T-cell (primary cell): Measurements from ENCODE around the gene B3GAT1. TPM values are rescaled to one million over a fixed set of nuclear protein-coding genes. Genes with fewer than 3 reads are reported as not detected.

ENCODE experiments used
- ATAC-seq, 4 experiments: fragments of 200-7000 bp in 3 of 4; fragments of 150-1000 bp in 1 of 4; cut with Tn5 transposase; replicated peaks in 1 of 4; 1 replicate in 3 of 4; 2 replicates in 1 of 4; pipeline ENCODE4 v1.10.0; 2021; ENCODE audit warnings: moderate library complexity in 3 of 4, mild to moderate bottlenecking in 2 of 4, moderate number of reproducible peaks in 1 of 4
- CTCF ChIA-PET, 2 donors: fragments of 300-600 bp; sonication (Branson Sonifier 250); formaldehyde crosslinking; loops; one replicate each; lab custom pipeline; 2022; ENCODE audit warnings: antibody characterized with exemption in 2 of 2; lab: Charles Lee
- POLR2A ChIA-PET, 2 donors: fragments of 300-600 bp; sonication (Branson Sonifier 250); formaldehyde crosslinking; loops; one replicate each; lab custom pipeline; 2022; ENCODE audit warnings: antibody characterized with exemption in 2 of 2; lab: Charles Lee
- DNase-seq, 35 experiments: peaks; one replicate each; pipeline versions ENCODE4 v3.0.0 to v3.0.0-alpha.2; 2013 to 2023
- H3K27ac ChIP-seq: one replicate; pipeline ENCODE4 v1.5.1; 2013; ENCODE audit warnings: low read length
- H3K27me3 ChIP-seq, 2 experiments: replicated peaks in 1 of 2; 1 replicate in 1 of 2; 2 replicates in 1 of 2; pipeline versions ENCODE4 v1.6.1 to v1.7.0; 2013; ENCODE audit warnings: low read length in 1 of 2, mixed read lengths in 1 of 2; ENCODE audit not compliant: control insufficient read depth in 2 of 2, insufficient read depth in 2 of 2; ENCODE audit errors: extremely low read depth in 1 of 2
- H3K36me3 ChIP-seq, 2 donors: 1 replicate in 1 of 2; 2 replicates in 1 of 2; pipeline versions ENCODE4 v1.6.1 to v1.7.0; 2013; ENCODE audit warnings: low read length in 1 of 2; ENCODE audit not compliant: control insufficient read depth in 2 of 2, insufficient read depth in 1 of 2; ENCODE audit errors: extremely low read depth in 1 of 2
- H3K4me1 ChIP-seq, 2 experiments: 1 replicate in 1 of 2; 2 replicates in 1 of 2; pipeline versions ENCODE4 v1.6.1 to v1.7.0; 2013; ENCODE audit warnings: low read length in 2 of 2, mixed read lengths in 1 of 2; ENCODE audit not compliant: insufficient read depth in 2 of 2, control insufficient read depth in 1 of 2; ENCODE audit errors: extremely low read depth in 1 of 2
- H3K4me3 ChIP-seq, 2 donors: 1 replicate in 1 of 2; 2 replicates in 1 of 2; pipeline versions ENCODE4 v1.5.1 to v1.7.0; 2013; ENCODE audit warnings: mild to moderate bottlenecking in 2 of 2, low read length in 1 of 2, moderate library complexity in 1 of 2; ENCODE audit not compliant: control insufficient read depth in 1 of 2; ENCODE audit errors: extremely low read depth in 1 of 2
- H3K9me3 ChIP-seq: 2 replicates; pipeline ENCODE4 v1.7.0; 2013
- H3K27ac Mint-ChIP-seq, 2 donors: one replicate each; pipeline ENCODE4 v1.8.0; 2020 to 2021; ENCODE audit warnings: mild to moderate bottlenecking in 2 of 2, mixed read lengths in 2 of 2
- H3K27me3 Mint-ChIP-seq, 2 donors: one replicate each; pipeline ENCODE4 v1.8.0; 2021 to 2022; ENCODE audit warnings: mixed read lengths in 2 of 2
- H3K36me3 Mint-ChIP-seq: one replicate; pipeline ENCODE4 v1.8.0; 2021; ENCODE audit warnings: mixed read lengths
- H3K4me1 Mint-ChIP-seq, 3 donors: one replicate each; pipeline ENCODE4 v1.8.0; 2020 to 2022; ENCODE audit warnings: mixed read lengths in 3 of 3, mild to moderate bottlenecking in 1 of 3
- H3K4me3 Mint-ChIP-seq, 3 donors: one replicate each; pipeline ENCODE4 v1.8.0; 2020 to 2022; ENCODE audit warnings: mild to moderate bottlenecking in 3 of 3, mixed read lengths in 3 of 3, moderate library complexity in 3 of 3
- H3K9me3 Mint-ChIP-seq, 3 donors: one replicate each; pipeline ENCODE4 v1.8.0; 2020 to 2022; ENCODE audit warnings: mixed read lengths in 3 of 3
- WGBS: methylation state at CpG from one replicate; pipeline ENCODE4 v1.1.5; 2013; ENCODE audit warnings: missing lambda C conversion rate; ENCODE audit not compliant: insufficient coverage; 5-methylcytosine and 5-hydroxymethylcytosine counted together
- total RNA-seq, 35 experiments: library from RNA in 6 of 35; stranded (reverse) in 6 of 35; fragments of 120-200 nt in 1 of 35; gene quantifications; one replicate each; pipeline versions ENCODE4 v1.2.1 to v1.2.4 and lab custom pipeline; 2013 to 2026

Gene B3GAT1
- total RNA-seq, 5 donors from 2014 or later (not counting 1 experiment from before 2014, with no cell fraction given), result 0.38 to 6.1 (median 1.3) TPM

GRCh38 chr11:134339756-134340155 lies 72.3 kb downstream of the B3GAT1 start:
- DNase-seq (no peak), ATAC-seq (no peak)
- 81% methylated on average over 4 of the region's 4 CpGs for WGBS
- Histone ChIP-seq H3K9me3 (no peaks in the 10 kb centered on the region), H3K36me3 (no peaks in the 10 kb centered on the region), H3K27me3 (peaks cover 0 to 4% of the 10 kb centered on the region in 2 experiments), H3K4me1 (no peaks in the 10 kb centered on the region), H3K4me3 (no peak overlapping the region), H3K27ac (no peak overlapping the region)
- no peaks in the 10 kb centered on the region for H3K4me1 Mint-ChIP-seq
- ChIA-PET CTCF (no interaction called here), POLR2A (no interaction called here)
- H3K4me3 Mint-ChIP-seq, result no peak overlapping the region
- peaks cover 0 to under 1% of the 10 kb centered on the region in 2 donors for H3K27me3 Mint-ChIP-seq
- no peaks in the 10 kb centered on the region for H3K9me3 Mint-ChIP-seq
- H3K36me3 Mint-ChIP-seq, result no peaks in the 10 kb centered on the region
- H3K27ac Mint-ChIP-seq, result no peak overlapping the region

GRCh38 chr11:134338654-134339053 lies 73.4 kb downstream of the B3GAT1 start:
- WGBS, result 92% methylated on average over 7 of the region's 7 CpGs
- Mint-ChIP-seq H3K36me3 (no peaks in the 10 kb centered on the region), H3K27me3 (peaks cover 0 to 3% of the 10 kb centered on the region in 2 donors), H3K4me3 (no peak overlapping the region), H3K4me1 (no peaks in the 10 kb centered on the region), H3K27ac (no peak overlapping the region), H3K9me3 (no peaks in the 10 kb centered on the region)
- Histone ChIP-seq H3K27me3 (peaks cover 1 to 9% of the 10 kb centered on the region in 2 experiments), H3K9me3 (no peaks in the 10 kb centered on the region), H3K27ac (no peak overlapping the region), H3K4me1 (no peaks in the 10 kb centered on the region), H3K36me3 (no peaks in the 10 kb centered on the region), H3K4me3 (no peak overlapping the region)
- ATAC-seq (no peak), DNase-seq (no peak)
- ChIA-PET CTCF (no interaction called here), POLR2A (no interaction called here)

- Histone ChIP-seq H3K4me1 (no peaks in the 10 kb centered on the region), H3K4me3 (no peak overlapping the region), H3K27me3 (peaks cover 7 to 13% of the 10 kb centered on the region in 2 experiments), H3K27ac (no peak overlapping the region), H3K9me3 (no peaks in the 10 kb centered on the region), H3K36me3 (no peaks in the 10 kb centered on the region)
- Mint-ChIP-seq H3K4me3 (no peak overlapping the region), H3K4me1 (peaks cover 0 to 1% (median 1%) of the 10 kb centered on the region in 3 donors), H3K36me3 (no peaks in the 10 kb centered on the region), H3K9me3 (no peaks in the 10 kb centered on the region), H3K27ac (no peak overlapping the region), H3K27me3 (peaks cover 0 to 9% of the 10 kb centered on the region in 2 donors)
- no peak for ATAC-seq
- DNase-seq, result no peak
- CTCF ChIA-PET, result no interaction called here
- POLR2A ChIA-PET, result no interaction called here
- WGBS, result 93% methylated on average over 15 of the region's 15 CpGs
Measured at GRCh38 chr11:134338068-134338467, 74.0 kb downstream of the B3GAT1 start.

- DNase-seq, result no peak
- H3K27ac Mint-ChIP-seq, result no peak overlapping the region
- 88% methylated on average over 4 of the region's 4 CpGs for WGBS
- CTCF ChIA-PET, result no interaction called here
- H3K36me3 Mint-ChIP-seq, result no peaks in the 10 kb centered on the region
- peaks cover 0 to 9% of the 10 kb centered on the region in 2 experiments for H3K4me1 ChIP-seq
- H3K9me3 ChIP-seq, result no peaks in the 10 kb centered on the region
- H3K4me1 Mint-ChIP-seq, result peaks cover 2 to 9% (median 8%) of the 10 kb centered on the region in 3 donors
- H3K36me3 ChIP-seq, result no peaks in the 10 kb centered on the region
- H3K9me3 Mint-ChIP-seq, result no peaks in the 10 kb centered on the region
- no peak overlapping the region for H3K4me3 Mint-ChIP-seq
- ATAC-seq, result no peak
- POLR2A ChIA-PET, result no interaction called here
- H3K4me3 ChIP-seq, result no peak overlapping the region
- H3K27ac ChIP-seq, result no peak overlapping the region
- peaks cover 0 to 11% of the 10 kb centered on the region in 2 donors for H3K27me3 Mint-ChIP-seq
- peaks cover 14% of the 10 kb centered on the region in 2 experiments for H3K27me3 ChIP-seq
Measured at GRCh38 chr11:134337051-134337450, 75.0 kb downstream of the B3GAT1 start.

- H3K27ac Mint-ChIP-seq, result no peak overlapping the region
- Histone ChIP-seq H3K9me3 (no peaks in the 10 kb centered on the region), H3K27me3 (peaks cover 19 to 20% of the 10 kb centered on the region in 2 experiments), H3K36me3 (no peaks in the 10 kb centered on the region), H3K27ac (no peak overlapping the region), H3K4me1 (peaks cover 0 to 21% of the 10 kb centered on the region in 2 experiments), H3K4me3 (no peak overlapping the region)
- peaks cover 0 to 11% of the 10 kb centered on the region in 2 donors for H3K27me3 Mint-ChIP-seq
- ChIA-PET CTCF (interaction anchor here (0.6 to 0.7 kb wide), 2 partner anchors 14 to 87 kb away, joined by 3 read pairs; no protein-coding TSS in a partner anchor), POLR2A (no interaction called here)
- no peak for ATAC-seq
- DNase-seq, result no peak
- H3K9me3 Mint-ChIP-seq, result no peaks in the 10 kb centered on the region
- no peak overlapping the region for H3K4me3 Mint-ChIP-seq
- peaks cover 12 to 19% (median 16%) of the 10 kb centered on the region in 3 donors for H3K4me1 Mint-ChIP-seq
- 89% methylated on average over 2 of the region's 10 CpGs for WGBS
- no peaks in the 10 kb centered on the region for H3K36me3 Mint-ChIP-seq
Measured at GRCh38 chr11:134334796-134335571, 77.1 kb downstream of the B3GAT1 start.

GRCh38 chr11:134333946-134334345 lies 78.1 kb downstream of the B3GAT1 start:
- no peak overlapping the region for H3K27ac ChIP-seq
- Mint-ChIP-seq H3K4me1 (peaks cover 12 to 19% (median 16%) of the 10 kb centered on the region in 3 donors), H3K27me3 (peaks cover 0 to 11% of the 10 kb centered on the region in 2 donors), H3K9me3 (no peaks in the 10 kb centered on the region), H3K4me3 (peak overlapping the region in 2 of 3 donors; percentile 39 to 81), H3K27ac (no peak overlapping the region), H3K36me3 (no peaks in the 10 kb centered on the region)
- H3K36me3 ChIP-seq, result no peaks in the 10 kb centered on the region
- H3K4me1 ChIP-seq, result peaks cover 0 to 21% of the 10 kb centered on the region in 2 experiments
- POLR2A ChIA-PET, result no interaction called here
- H3K27me3 ChIP-seq, result peaks cover 19 to 20% of the 10 kb centered on the region in 2 experiments
- no peaks in the 10 kb centered on the region for H3K9me3 ChIP-seq
- ATAC-seq (no peak), DNase-seq (no peak)
- 92% methylated on average over 2 of the region's 3 CpGs for WGBS
- CTCF ChIA-PET, result no interaction called here
- no peak overlapping the region for H3K4me3 ChIP-seq
